HEK293 (cell line): ENCODE measurements around the gene ARIH2.

ENCODE experiments used
- KLF16 ChIP-seq: fragments of 450-650 bp; formaldehyde crosslinking; IDR thresholded peaks from 2 replicates; pipeline ENCODE4 v1.5.1; 2017; ENCODE audit warnings: missing biosample characterization, missing genetic modification characterization
- KLF8 ChIP-seq: fragments of 450-650 bp; formaldehyde crosslinking; IDR thresholded peaks from 2 replicates; pipeline ENCODE4 v1.5.1; 2016; ENCODE audit warnings: missing biosample characterization, missing genetic modification characterization
- MYNN ChIP-seq: fragments of 450-650 bp; formaldehyde crosslinking; IDR thresholded peaks from 2 replicates; pipeline ENCODE4 v1.5.1; 2016; ENCODE audit warnings: missing biosample characterization, missing genetic modification characterization, borderline replicate concordance
- SCRT1 ChIP-seq: fragments of 450-650 bp; formaldehyde crosslinking; IDR thresholded peaks from 2 replicates; pipeline ENCODE4 v1.5.1; 2016; ENCODE audit warnings: missing biosample characterization, missing genetic modification characterization, borderline replicate concordance
- ZBTB20 ChIP-seq: fragments of 450-650 bp; formaldehyde crosslinking; IDR thresholded peaks from 2 replicates; pipeline ENCODE4 v1.5.1; 2016; ENCODE audit warnings: missing biosample characterization, missing genetic modification characterization
- ZEB2 ChIP-seq: fragments of 450-650 bp; formaldehyde crosslinking; IDR thresholded peaks from 2 replicates; pipeline ENCODE4 v1.5.1; 2016; ENCODE audit warnings: missing biosample characterization, missing genetic modification characterization
- ZNF114 ChIP-seq: fragments of 450-650 bp; formaldehyde crosslinking; IDR thresholded peaks from 2 replicates; pipeline ENCODE4 v1.5.0; 2017; ENCODE audit warnings: missing biosample characterization, missing genetic modification characterization
- ZNF155 ChIP-seq: fragments of 450-650 bp; formaldehyde crosslinking; IDR thresholded peaks from 2 replicates; pipeline ENCODE4 v1.5.1; 2016; ENCODE audit warnings: missing biosample characterization, missing genetic modification characterization
- ZNF16 ChIP-seq: fragments of 450-650 bp; formaldehyde crosslinking; IDR thresholded peaks from 2 replicates; pipeline ENCODE4 v1.5.1; 2016; ENCODE audit warnings: low read depth, missing biosample characterization, missing genetic modification characterization
- ZNF23 ChIP-seq: fragments of 450-650 bp; formaldehyde crosslinking; IDR thresholded peaks from 2 replicates; pipeline ENCODE4 v1.5.1; 2016; ENCODE audit warnings: missing biosample characterization, missing genetic modification characterization, borderline replicate concordance
- ZNF248 ChIP-seq: fragments of 450-650 bp; formaldehyde crosslinking; IDR thresholded peaks from 2 replicates; pipeline ENCODE4 v1.5.1; 2017; ENCODE audit warnings: missing biosample characterization, missing genetic modification characterization
- ZNF266 ChIP-seq: fragments of 450-650 bp; formaldehyde crosslinking; IDR thresholded peaks from 2 replicates; pipeline ENCODE4 v1.5.1; 2016; ENCODE audit warnings: missing biosample characterization, missing genetic modification characterization, low read depth
- ZNF335 ChIP-seq: fragments of 450-650 bp; formaldehyde crosslinking; conservative IDR thresholded peaks from 2 replicates; pipeline ENCODE4 v1.5.1; 2016; ENCODE audit warnings: missing biosample characterization, missing genetic modification characterization
- ZNF549 ChIP-seq: fragments of 450-650 bp; IDR thresholded peaks from 2 replicates; pipeline ENCODE4 v1.5.1; 2018; ENCODE audit warnings: missing biosample characterization, missing genetic modification characterization, mild to moderate bottlenecking, inconsistent platforms, moderate library complexity
- ZNF558 ChIP-seq: fragments of 450-650 bp; formaldehyde crosslinking; IDR thresholded peaks from 2 replicates; pipeline ENCODE4 v1.5.1; 2016; ENCODE audit warnings: missing biosample characterization, missing genetic modification characterization
- ZNF585B ChIP-seq: fragments of 450-650 bp; formaldehyde crosslinking; IDR thresholded peaks from 2 replicates; pipeline ENCODE4 v1.5.1; 2016; ENCODE audit warnings: missing biosample characterization, missing genetic modification characterization
- ZNF596 ChIP-seq: fragments of 450-650 bp; IDR thresholded peaks from 2 replicates; pipeline ENCODE4 v1.5.0; 2018; ENCODE audit warnings: missing biosample characterization, mild to moderate bottlenecking, missing genetic modification characterization, moderate library complexity
- ZNF624 ChIP-seq: fragments of 450-650 bp; formaldehyde crosslinking; IDR thresholded peaks from 2 replicates; pipeline ENCODE4 v1.5.1; 2017; ENCODE audit warnings: missing biosample characterization, missing genetic modification characterization
- ZNF654 ChIP-seq: fragments of 450-650 bp; formaldehyde crosslinking; IDR thresholded peaks from 2 replicates; pipeline ENCODE4 v1.5.1; 2016; ENCODE audit warnings: low read depth, missing biosample characterization, missing genetic modification characterization
- ZNF701 ChIP-seq: fragments of 450-650 bp; formaldehyde crosslinking; IDR thresholded peaks from 2 replicates; pipeline ENCODE4 v1.5.1; 2016; ENCODE audit warnings: missing biosample characterization, missing genetic modification characterization
- ZNF707 ChIP-seq: fragments of 450-650 bp; formaldehyde crosslinking; IDR thresholded peaks from 2 replicates; pipeline ENCODE4 v1.5.1; 2016; ENCODE audit warnings: missing biosample characterization, missing genetic modification characterization
- ZNF76 ChIP-seq: fragments of 450-650 bp; formaldehyde crosslinking; IDR thresholded peaks from 2 replicates; pipeline ENCODE4; 2016; ENCODE audit warnings: low read depth, missing biosample characterization, missing genetic modification characterization, borderline replicate concordance
- ZSCAN30 ChIP-seq: fragments of 450-650 bp; IDR thresholded peaks from 2 replicates; pipeline ENCODE4 v1.5.1; 2018; ENCODE audit warnings: missing biosample characterization, mild to moderate bottlenecking, missing genetic modification characterization, moderate library complexity
- TF ChIP-seq, protein P1 (sequence below): fragments of 450-650 bp; formaldehyde crosslinking; IDR thresholded peaks from 2 replicates; pipeline ENCODE4 v1.5.1; 2016; ENCODE audit warnings: missing biosample characterization, missing genetic modification characterization
- TF ChIP-seq, protein P2 (sequence below): fragments of 450-650 bp; formaldehyde crosslinking; IDR thresholded peaks from 2 replicates; pipeline ENCODE4 v1.5.1; 2017; ENCODE audit warnings: missing biosample characterization, missing genetic modification characterization
- TF ChIP-seq, protein P3 (sequence below): fragments of 450-650 bp; formaldehyde crosslinking; IDR thresholded peaks from 2 replicates; pipeline ENCODE4 v1.5.1; 2016; ENCODE audit warnings: missing biosample characterization, missing genetic modification characterization
- TF ChIP-seq, protein P4 (sequence below): fragments of 450-650 bp; IDR thresholded peaks from 2 replicates; pipeline ENCODE4 v1.5.1; 2018; ENCODE audit warnings: missing biosample characterization, mild to moderate bottlenecking, missing genetic modification characterization
- TF ChIP-seq, protein P5 (sequence below): fragments of 450-650 bp; formaldehyde crosslinking; IDR thresholded peaks from 2 replicates; pipeline ENCODE4 v1.5.1; 2016; ENCODE audit warnings: missing biosample characterization, missing genetic modification characterization

Gene ARIH2

DNA sequence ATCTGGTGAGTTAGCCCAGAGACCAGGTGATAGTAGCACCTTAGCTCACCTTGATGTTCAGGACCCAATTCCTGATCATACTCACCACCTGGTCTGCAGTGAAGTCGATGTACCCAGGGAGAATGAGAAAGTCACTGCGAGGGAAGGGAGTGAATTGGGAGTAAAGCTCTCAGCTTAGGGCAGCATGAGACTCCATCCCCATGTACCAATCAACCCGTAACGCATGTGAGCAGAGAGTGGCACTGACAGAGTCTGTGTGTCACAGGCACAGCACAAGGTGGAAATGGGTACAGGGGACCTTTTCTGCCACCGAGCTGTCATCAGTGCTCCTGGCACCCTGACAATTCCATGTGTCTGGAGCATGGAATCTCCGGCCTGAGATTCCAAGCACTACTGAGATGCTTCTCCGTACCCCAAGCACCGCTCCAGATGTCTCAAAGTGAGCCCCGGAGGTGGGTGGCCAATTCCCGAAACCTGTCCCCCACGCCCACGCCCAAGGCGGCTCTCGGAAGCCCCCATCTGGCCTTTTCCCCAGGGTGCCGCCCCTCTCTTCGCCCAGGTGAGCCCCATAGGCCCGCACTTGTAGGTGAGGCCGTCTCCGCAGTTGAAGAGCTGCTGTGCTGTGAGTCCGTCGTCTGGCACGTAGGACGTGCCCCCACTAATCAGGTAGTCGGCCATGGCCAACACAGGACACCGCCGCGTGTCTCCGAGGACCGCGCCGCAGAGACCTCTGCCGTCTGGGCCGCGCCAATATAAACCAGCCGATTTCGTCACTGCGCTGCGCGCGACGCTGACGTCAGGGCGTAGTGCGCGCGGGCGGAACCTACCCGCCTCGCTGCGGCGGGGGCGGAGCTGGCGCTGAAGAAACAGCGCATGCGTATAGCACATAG is 110.3 kb downstream of the ARIH2 start, which contains the start of gene IMPDH2 (continued):
- TF ChIP-seq, protein P1, sequence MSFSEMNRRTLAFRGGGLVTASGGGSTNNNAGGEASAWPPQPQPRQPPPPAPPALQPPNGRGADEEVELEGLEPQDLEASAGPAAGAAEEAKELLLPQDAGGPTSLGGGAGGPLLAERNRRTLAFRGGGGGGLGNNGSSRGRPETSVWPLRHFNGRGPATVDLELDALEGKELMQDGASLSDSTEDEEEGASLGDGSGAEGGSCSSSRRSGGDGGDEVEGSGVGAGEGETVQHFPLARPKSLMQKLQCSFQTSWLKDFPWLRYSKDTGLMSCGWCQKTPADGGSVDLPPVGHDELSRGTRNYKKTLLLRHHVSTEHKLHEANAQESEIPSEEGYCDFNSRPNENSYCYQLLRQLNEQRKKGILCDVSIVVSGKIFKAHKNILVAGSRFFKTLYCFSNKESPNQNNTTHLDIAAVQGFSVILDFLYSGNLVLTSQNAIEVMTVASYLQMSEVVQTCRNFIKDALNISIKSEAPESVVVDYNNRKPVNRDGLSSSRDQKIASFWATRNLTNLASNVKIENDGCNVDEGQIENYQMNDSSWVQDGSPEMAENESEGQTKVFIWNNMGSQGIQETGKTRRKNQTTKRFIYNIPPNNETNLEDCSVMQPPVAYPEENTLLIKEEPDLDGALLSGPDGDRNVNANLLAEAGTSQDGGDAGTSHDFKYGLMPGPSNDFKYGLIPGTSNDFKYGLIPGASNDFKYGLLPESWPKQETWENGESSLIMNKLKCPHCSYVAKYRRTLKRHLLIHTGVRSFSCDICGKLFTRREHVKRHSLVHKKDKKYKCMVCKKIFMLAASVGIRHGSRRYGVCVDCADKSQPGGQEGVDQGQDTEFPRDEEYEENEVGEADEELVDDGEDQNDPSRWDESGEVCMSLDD = no peak; the same call in 1 of the 2 replicates
- TF ChIP-seq ZNF596 = no peak
- no peak for TF ChIP-seq ZNF654 (tag by site-specific recombination)
- TF ChIP-seq ZNF335 (tag by site-specific recombination) = peak; percentile 82
- TF ChIP-seq, protein P2, sequence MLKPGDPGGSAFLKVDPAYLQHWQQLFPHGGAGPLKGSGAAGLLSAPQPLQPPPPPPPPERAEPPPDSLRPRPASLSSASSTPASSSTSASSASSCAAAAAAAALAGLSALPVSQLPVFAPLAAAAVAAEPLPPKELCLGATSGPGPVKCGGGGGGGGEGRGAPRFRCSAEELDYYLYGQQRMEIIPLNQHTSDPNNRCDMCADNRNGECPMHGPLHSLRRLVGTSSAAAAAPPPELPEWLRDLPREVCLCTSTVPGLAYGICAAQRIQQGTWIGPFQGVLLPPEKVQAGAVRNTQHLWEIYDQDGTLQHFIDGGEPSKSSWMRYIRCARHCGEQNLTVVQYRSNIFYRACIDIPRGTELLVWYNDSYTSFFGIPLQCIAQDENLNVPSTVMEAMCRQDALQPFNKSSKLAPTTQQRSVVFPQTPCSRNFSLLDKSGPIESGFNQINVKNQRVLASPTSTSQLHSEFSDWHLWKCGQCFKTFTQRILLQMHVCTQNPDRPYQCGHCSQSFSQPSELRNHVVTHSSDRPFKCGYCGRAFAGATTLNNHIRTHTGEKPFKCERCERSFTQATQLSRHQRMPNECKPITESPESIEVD (tag by site-specific recombination) = no peak
- no peak for TF ChIP-seq ZNF549
- no peak for TF ChIP-seq SCRT1
- 0 out of 2 replicates have a peak, but pooled peaks have one; percentile 66 for TF ChIP-seq KLF8
- TF ChIP-seq MYNN (tag by site-specific recombination) = no peak
- peak; percentile 88 for TF ChIP-seq KLF16 (tag by site-specific recombination)
- no peak for TF ChIP-seq ZNF585B (tag by site-specific recombination)
- no peak for TF ChIP-seq ZNF16 (tag by site-specific recombination)
- TF ChIP-seq ZNF266 (tag by site-specific recombination) = no peak
- TF ChIP-seq ZNF701 (tag by site-specific recombination) = no peak
- peak; percentile 38; the same call in 1 of the 2 replicates for TF ChIP-seq ZNF76 (tag by site-specific recombination)
- TF ChIP-seq, protein P3, sequence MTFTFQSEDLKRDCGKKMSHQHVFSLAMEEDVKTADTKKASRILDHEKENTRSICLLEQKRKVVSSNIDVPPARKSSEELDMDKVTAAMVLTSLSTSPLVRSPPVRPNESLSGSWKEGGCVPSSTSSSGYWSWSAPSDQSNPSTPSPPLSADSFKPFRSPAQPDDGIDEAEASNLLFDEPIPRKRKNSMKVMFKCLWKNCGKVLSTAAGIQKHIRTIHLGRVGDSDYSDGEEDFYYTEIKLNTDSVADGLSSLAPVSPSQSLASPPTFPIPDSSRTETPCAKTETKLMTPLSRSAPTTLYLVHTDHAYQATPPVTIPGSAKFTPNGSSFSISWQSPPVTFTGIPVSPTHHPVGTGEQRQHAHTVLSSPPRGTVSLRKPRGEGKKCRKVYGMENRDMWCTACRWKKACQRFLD (tag by site-specific recombination) = no peak
- TF ChIP-seq ZNF624 (tag by site-specific recombination) = no peak
- no peak; the same call in 1 of the 2 replicates for TF ChIP-seq ZBTB20 (tag by site-specific recombination)
- TF ChIP-seq ZNF707 = no peak
- TF ChIP-seq ZNF114 = no peak
- no peak for TF ChIP-seq ZNF23
- TF ChIP-seq ZEB2 (tag by site-specific recombination) = no peak; the same call in 1 of the 2 replicates
- TF ChIP-seq ZNF248 = no peak
- peak; percentile 36; the same call in 1 of the 2 replicates for TF ChIP-seq ZSCAN30 (tag by site-specific recombination)
- no peak for TF ChIP-seq ZNF155 (tag by site-specific recombination)
- TF ChIP-seq, protein P4, sequence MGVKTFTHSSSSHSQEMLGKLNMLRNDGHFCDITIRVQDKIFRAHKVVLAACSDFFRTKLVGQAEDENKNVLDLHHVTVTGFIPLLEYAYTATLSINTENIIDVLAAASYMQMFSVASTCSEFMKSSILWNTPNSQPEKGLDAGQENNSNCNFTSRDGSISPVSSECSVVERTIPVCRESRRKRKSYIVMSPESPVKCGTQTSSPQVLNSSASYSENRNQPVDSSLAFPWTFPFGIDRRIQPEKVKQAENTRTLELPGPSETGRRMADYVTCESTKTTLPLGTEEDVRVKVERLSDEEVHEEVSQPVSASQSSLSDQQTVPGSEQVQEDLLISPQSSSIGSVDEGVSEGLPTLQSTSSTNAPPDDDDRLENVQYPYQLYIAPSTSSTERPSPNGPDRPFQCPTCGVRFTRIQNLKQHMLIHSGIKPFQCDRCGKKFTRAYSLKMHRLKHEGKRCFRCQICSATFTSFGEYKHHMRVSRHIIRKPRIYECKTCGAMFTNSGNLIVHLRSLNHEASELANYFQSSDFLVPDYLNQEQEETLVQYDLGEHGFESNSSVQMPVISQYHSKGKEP (tag by site-specific recombination) = no peak
- TF ChIP-seq ZNF558 (tag by site-specific recombination) = no peak
- TF ChIP-seq, protein P5, sequence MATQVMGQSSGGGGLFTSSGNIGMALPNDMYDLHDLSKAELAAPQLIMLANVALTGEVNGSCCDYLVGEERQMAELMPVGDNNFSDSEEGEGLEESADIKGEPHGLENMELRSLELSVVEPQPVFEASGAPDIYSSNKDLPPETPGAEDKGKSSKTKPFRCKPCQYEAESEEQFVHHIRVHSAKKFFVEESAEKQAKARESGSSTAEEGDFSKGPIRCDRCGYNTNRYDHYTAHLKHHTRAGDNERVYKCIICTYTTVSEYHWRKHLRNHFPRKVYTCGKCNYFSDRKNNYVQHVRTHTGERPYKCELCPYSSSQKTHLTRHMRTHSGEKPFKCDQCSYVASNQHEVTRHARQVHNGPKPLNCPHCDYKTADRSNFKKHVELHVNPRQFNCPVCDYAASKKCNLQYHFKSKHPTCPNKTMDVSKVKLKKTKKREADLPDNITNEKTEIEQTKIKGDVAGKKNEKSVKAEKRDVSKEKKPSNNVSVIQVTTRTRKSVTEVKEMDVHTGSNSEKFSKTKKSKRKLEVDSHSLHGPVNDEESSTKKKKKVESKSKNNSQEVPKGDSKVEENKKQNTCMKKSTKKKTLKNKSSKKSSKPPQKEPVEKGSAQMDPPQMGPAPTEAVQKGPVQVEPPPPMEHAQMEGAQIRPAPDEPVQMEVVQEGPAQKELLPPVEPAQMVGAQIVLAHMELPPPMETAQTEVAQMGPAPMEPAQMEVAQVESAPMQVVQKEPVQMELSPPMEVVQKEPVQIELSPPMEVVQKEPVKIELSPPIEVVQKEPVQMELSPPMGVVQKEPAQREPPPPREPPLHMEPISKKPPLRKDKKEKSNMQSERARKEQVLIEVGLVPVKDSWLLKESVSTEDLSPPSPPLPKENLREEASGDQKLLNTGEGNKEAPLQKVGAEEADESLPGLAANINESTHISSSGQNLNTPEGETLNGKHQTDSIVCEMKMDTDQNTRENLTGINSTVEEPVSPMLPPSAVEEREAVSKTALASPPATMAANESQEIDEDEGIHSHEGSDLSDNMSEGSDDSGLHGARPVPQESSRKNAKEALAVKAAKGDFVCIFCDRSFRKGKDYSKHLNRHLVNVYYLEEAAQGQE = no peak
